Sigmoid colon (tissue), 7 donors: ENCODE data around the gene PUDP. TPM values are rescaled to one million over a fixed set of nuclear protein-coding genes. Genes with fewer than 3 reads are reported as not detected.
"Not testable (repeated sequence)": the region's sequence is repeated elsewhere in the genome, so short reads cannot be mapped to it uniquely, and the experiment has no call there.

Experiments used
- DNase-seq: peaks from one replicate; pipeline ENCODE4 v3.0.0-alpha.2; 2019
- H3K27ac ChIP-seq, 4 donors: fragments of 200-600 bp; sonication (generic); one replicate each; pipeline ENCODE4 v1.5.1; 2016 to 2019; ENCODE audit warnings: mild to moderate bottlenecking in 1 of 4
- H3K27me3 ChIP-seq, 3 donors: fragments of 200-600 bp; sonication (generic); one replicate each; pipeline ENCODE4 v1.5.1; 2019; ENCODE audit warnings: mild to moderate bottlenecking in 1 of 3
- H3K36me3 ChIP-seq, 4 donors: fragments of 200-600 bp; sonication (generic); one replicate each; pipeline ENCODE4 v1.5.1; 2016 to 2019
- H3K4me1 ChIP-seq, 4 donors: fragments of 200-600 bp; sonication (generic); one replicate each; pipeline ENCODE4 v1.5.1; 2017 to 2019
- H3K4me3 ChIP-seq, 4 donors: fragments of 200-600 bp; sonication (generic); one replicate each; pipeline ENCODE4 v1.5.1; 2017 to 2019; ENCODE audit warnings: mild to moderate bottlenecking in 2 of 4, moderate library complexity in 1 of 4
- H3K9me3 ChIP-seq, 4 donors: fragments of 200-600 bp in 3 of 4; sonication (generic) in 3 of 4; one replicate each; pipeline versions ENCODE4 v1.5.1 to v1.6.1; 2013 to 2019
- EP300 ChIP-seq, 4 donors: sonication (generic); formaldehyde crosslinking; IDR thresholded peaks; one replicate each; pipeline ENCODE4 v1.6.1; 2017; ENCODE audit warnings: antibody characterized with exemption in 4 of 4
- POLR2A ChIP-seq, 2 donors: fragments of 450-650 bp; IDR thresholded peaks; one replicate each; pipeline ENCODE4 v1.6.1; 2016; ENCODE audit warnings: antibody characterized with exemption in 2 of 2, mild to moderate bottlenecking in 2 of 2, moderate library complexity in 2 of 2
- POLR2AphosphoS5 ChIP-seq, 4 donors: sonication (generic); formaldehyde crosslinking; IDR thresholded peaks; one replicate each; pipeline ENCODE4 v1.6.1; 2017; ENCODE audit warnings: antibody characterized with exemption in 4 of 4
- WGBS, 2 donors: extraction: QIAGEN DNeasy Blood & Tissue Kit; methylation state at CpG; one replicate each; pipeline ENCODE4 v1.1.7; 2013; 5-methylcytosine and 5-hydroxymethylcytosine counted together
- intact Hi-C: fragments of 100-400 bp; cut with DNase I; formaldehyde crosslinking; loops from one replicate; pipeline ENCODE4 v1.15.1; 2023
- polyA plus RNA-seq, 3 donors: library from polyadenylated mRNA; stranded (reverse); fragments of 200-250 nt; gene quantifications; one replicate each; pipeline ENCODE4 v1.2.3, GENCODE V29; 2013
- small RNA-seq, 3 donors: library from RNA; depleted of rRNA; stranded (forward); fragments of <200 nt; gene quantifications; one replicate each; pipeline ENCODE3, GENCODE V24; 2016
- total RNA-seq, 4 donors: library from RNA; depleted of rRNA; stranded (reverse); fragments of >200 nt; gene quantifications; one replicate each; pipeline ENCODE4 v1.1.0, GENCODE V29; 2016
- TF ChIP-seq, protein P1 (sequence below), 4 experiments: fragments of 450-650 bp in 3 of 4; fragments of 200-600 bp in 1 of 4; IDR thresholded peaks; one replicate each; pipeline ENCODE4 v1.5.1; 2016 to 2019; ENCODE audit warnings: antibody characterized with exemption in 4 of 4, mild to moderate bottlenecking in 3 of 4, moderate library complexity in 2 of 4
- donor health status: healthy with polysubstance abuse.
- donor health status: Bipolar disorder and iron deficiency.
- donor health status: healthy.

Gene PUDP
- total and polyA plus RNA-seq, 7 donors, result 6.9 to 29.4 (median 17.2) TPM

DNA sequence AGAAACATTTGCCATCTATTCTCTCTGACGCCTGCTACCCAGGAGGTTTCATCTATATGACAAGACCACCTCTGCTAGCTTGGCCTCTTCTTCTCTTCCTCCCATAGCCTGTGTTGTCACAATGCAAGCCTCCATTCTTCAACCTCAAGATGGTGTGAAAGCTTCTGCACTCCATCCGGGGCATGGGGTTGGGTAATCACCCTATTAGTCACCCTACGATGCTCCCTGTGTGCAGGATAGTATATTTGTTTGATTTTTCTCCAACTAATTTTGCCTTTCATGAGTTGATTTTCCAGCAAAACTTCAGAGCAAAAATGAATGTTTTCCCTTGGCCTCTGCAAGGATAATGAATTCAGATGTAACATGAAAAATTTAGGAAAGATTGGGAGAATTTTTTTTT lies 128.4 kb downstream of the PUDP start:
- Histone ChIP-seq H3K36me3 (no peaks in the 10 kb centered on the region), H3K27me3 (no peaks in the 10 kb centered on the region), H3K27ac (no peak overlapping the region), H3K4me3 (no peak overlapping the region), H3K4me1 (no peaks in the 10 kb centered on the region), H3K9me3 (no peaks in the 10 kb centered on the region)
- intact Hi-C loops, result no loop called here
- 90 to 94% methylated on average over 3 of the region's 3 CpGs for WGBS, 2 donors
- TF ChIP-seq, protein P1, sequence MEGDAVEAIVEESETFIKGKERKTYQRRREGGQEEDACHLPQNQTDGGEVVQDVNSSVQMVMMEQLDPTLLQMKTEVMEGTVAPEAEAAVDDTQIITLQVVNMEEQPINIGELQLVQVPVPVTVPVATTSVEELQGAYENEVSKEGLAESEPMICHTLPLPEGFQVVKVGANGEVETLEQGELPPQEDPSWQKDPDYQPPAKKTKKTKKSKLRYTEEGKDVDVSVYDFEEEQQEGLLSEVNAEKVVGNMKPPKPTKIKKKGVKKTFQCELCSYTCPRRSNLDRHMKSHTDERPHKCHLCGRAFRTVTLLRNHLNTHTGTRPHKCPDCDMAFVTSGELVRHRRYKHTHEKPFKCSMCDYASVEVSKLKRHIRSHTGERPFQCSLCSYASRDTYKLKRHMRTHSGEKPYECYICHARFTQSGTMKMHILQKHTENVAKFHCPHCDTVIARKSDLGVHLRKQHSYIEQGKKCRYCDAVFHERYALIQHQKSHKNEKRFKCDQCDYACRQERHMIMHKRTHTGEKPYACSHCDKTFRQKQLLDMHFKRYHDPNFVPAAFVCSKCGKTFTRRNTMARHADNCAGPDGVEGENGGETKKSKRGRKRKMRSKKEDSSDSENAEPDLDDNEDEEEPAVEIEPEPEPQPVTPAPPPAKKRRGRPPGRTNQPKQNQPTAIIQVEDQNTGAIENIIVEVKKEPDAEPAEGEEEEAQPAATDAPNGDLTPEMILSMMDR (IDR thresholded peaks at IDR 0.05), result no peak
- TF ChIP-seq POLR2A (IDR thresholded peaks at IDR 0.05) (no peak), EP300 (IDR thresholded peaks at IDR 0.05) (no peak), POLR2AphosphoS5 (IDR thresholded peaks at IDR 0.05) (no peak)
- no peak for DNase-seq

DNA sequence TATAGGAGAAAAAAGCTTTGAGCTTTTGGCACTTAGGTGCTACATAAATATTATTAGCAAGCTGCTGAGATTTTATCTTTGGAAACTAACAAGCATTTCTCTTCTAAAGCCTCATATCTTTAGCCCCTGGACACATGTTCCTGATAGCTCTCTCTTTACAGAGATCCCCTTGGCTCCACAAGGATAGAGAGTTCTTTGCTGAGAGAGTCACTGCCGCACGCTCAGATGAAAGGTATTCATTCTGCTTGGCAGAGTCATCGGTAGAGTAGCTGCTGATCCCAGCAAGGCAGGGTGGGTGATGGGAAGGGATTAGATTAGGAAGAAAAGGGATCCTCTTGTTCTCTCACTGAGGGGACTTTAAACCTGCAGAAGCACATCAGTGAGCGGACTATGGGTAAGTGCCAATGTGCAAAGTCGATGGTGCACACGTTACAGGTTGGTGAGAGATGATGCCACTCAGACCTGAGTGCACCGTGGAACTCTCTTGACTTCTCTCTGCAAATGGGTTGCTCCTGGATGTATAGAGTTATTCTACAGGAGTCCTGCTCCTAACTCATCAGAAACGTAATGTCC lies 135.6 kb downstream of the PUDP start:
- H3K9me3 ChIP-seq, H3K4me3 ChIP-seq, H3K27me3 ChIP-seq, H3K36me3 ChIP-seq, H3K27ac ChIP-seq, H3K4me1 ChIP-seq, intact Hi-C loops, DNase-seq: not testable (repeated sequence)
- 92 to 95% methylated on average over 8 of the region's 8 CpGs for WGBS, 2 donors

DNA sequence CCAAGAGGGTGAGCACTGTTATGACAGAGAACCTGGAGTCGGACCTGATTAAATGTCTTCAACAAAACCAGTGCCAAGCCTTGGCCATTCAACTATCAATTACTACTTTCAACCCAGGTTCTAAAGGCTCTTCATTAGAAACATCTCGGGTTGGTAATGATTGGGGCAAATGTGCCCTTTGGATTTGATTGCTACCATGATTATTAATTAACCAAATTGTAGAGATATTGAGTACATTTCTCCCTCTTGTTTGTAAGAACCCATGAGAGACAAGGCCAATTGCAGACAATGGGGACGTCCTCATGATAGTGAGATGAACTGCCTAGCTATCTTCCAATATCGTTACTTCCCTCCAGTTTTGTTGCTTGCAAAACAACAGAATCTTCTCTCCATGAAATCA lies 137.1 kb downstream of the PUDP start:
- DNase-seq, H3K27ac ChIP-seq, H3K9me3 ChIP-seq, H3K4me3 ChIP-seq, H3K4me1 ChIP-seq, H3K27me3 ChIP-seq, intact Hi-C loops, H3K36me3 ChIP-seq: not testable (repeated sequence)
- 91 to 93% methylated on average over 4 of the region's 4 CpGs for WGBS, 2 donors

DNA sequence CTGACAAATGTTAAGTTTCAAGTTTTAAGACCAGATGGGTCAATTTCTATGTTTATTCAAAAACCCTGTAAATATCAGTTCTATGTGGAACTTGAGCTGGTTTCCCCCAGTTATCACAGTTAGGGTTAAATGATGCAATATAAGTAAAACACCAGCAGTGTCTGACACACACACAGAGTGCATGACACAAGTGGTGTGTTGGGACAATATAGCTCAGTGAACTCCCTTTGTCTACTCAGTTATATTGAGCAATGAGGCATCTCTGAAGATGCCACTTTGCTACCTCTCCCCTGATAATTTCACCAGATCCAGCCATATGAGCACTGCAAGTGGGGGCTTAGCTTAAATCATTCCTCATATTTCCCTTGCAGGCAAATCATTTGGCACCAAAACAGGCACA lies 140.6 kb downstream of the PUDP start:
- H3K4me3 ChIP-seq, H3K27me3 ChIP-seq, H3K27ac ChIP-seq, H3K4me1 ChIP-seq, intact Hi-C loops, H3K9me3 ChIP-seq, DNase-seq, H3K36me3 ChIP-seq: not testable (repeated sequence)

Small RNA genes within 50 kb of the gene (small RNA-seq; reads per million reads assigned to genes)
- 0 to 0.22 (median 0) reads per million in 3 donors for gene MIR4767

Other genes with a start within 250 kb of the PUDP start
- 1 to 10 TPM; 2.6 to 6.9 (median 4.2) TPM for gene STS, start 441 bp downstream of the PUDP start, total RNA-seq
- gene STS, start 441 bp downstream of the PUDP start, polyA plus RNA-seq, result 1 to 10 TPM; 2.8 to 8.2 (median 6.0) TPM